Panc1 (cell line): ENCODE measurements around the gene NSRP1. TPM values are rescaled to one million over a fixed set of nuclear protein-coding genes. Genes with fewer than 3 reads are reported as not detected.

ENCODE experiments used
- ATAC-seq: fragments of 200-7000 bp; cut with Tn5 transposase; 2 replicates; pipeline ENCODE4 v1.9.1; 2020; ENCODE audit warnings: mild to moderate bottlenecking, moderate library complexity
- BruUV-seq: library from RNA; stranded (reverse); fragments of 400-500 nt; replicated peaks from 2 replicates; lab custom pipeline; 2021; lab: Mats Ljungman, UMichigan
- CTCF ChIA-PET: fragments of 300-600 bp; sonication (Branson Sonifier 250); formaldehyde crosslinking; loops from one replicate; lab custom pipeline; 2022; ENCODE audit warnings: antibody characterized with exemption; lab: Charles Lee
- POLR2A ChIA-PET: fragments of 300-600 bp; sonication (Branson Sonifier 250); formaldehyde crosslinking; loops from one replicate; lab custom pipeline; 2022; ENCODE audit warnings: antibody characterized with exemption; lab: Charles Lee
- DNase-seq: peaks from one replicate; pipeline ENCODE4 v3.0.0-alpha.2; 2010; ENCODE audit warnings: low read depth, low spot score
- H3K27ac ChIP-seq: 2 replicates; pipeline ENCODE4 v1.5.1; 2011; ENCODE audit warnings: mild to moderate bottlenecking, low read length, inconsistent platforms
- H3K27me3 ChIP-seq: fragments of 200-500 bp; sonication (Bioruptor generic); 2 replicates; pipeline ENCODE4 v1.6.0; 2014; ENCODE audit warnings: low read length, inconsistent platforms; ENCODE audit not compliant: control insufficient read depth, insufficient read depth
- H3K36me3 ChIP-seq: fragments of 200-500 bp; sonication (Bioruptor generic); 2 replicates; pipeline ENCODE4 v1.5.1; 2014; ENCODE audit warnings: inconsistent platforms, mild to moderate bottlenecking, low read length, moderate library complexity; ENCODE audit not compliant: control insufficient read depth, insufficient read depth
- H3K4me1 ChIP-seq: 2 replicates; pipeline ENCODE4 v1.5.1; 2011; ENCODE audit warnings: inconsistent platforms, mild to moderate bottlenecking, low read length, moderate library complexity; ENCODE audit not compliant: control insufficient read depth, insufficient read depth
- H3K4me3 ChIP-seq, 2 experiments: 2 replicates each; pipeline ENCODE4 v1.5.1; 2011 to 2012; ENCODE audit warnings: low read depth in 2 of 2, low read length in 2 of 2, mild to moderate bottlenecking in 2 of 2, inconsistent platforms in 1 of 2, moderate library complexity in 1 of 2
- H3K9me3 ChIP-seq: fragments of 200-500 bp; sonication (Bioruptor generic); 2 replicates; pipeline ENCODE4 v1.5.1; 2014; ENCODE audit warnings: low read depth, mild to moderate bottlenecking, inconsistent platforms, low read length, moderate library complexity; ENCODE audit not compliant: control insufficient read depth, insufficient read depth
- CTCF ChIP-seq: fragments of 450-650 bp; IDR thresholded peaks from 2 replicates; pipeline ENCODE4 v1.5.1; 2017; ENCODE audit warnings: mild to moderate bottlenecking
- POLR2AphosphoS5 ChIP-seq: IDR thresholded peaks from 2 replicates; pipeline ENCODE4 v1.6.1; 2012; ENCODE audit warnings: mild to moderate bottlenecking, low read depth, low read length, moderate library complexity
- REST ChIP-seq, 2 experiments: IDR thresholded peaks; 2 replicates each; pipeline ENCODE4 v1.6.1; 2011 to 2012; ENCODE audit warnings: low read depth in 2 of 2, control low read depth in 1 of 2, low read length in 1 of 2, mild to moderate bottlenecking in 1 of 2, moderate library complexity in 1 of 2; ENCODE audit not compliant: insufficient read depth in 1 of 2
- SIN3A ChIP-seq: IDR thresholded peaks from 2 replicates; pipeline ENCODE4 v1.6.1; 2012; ENCODE audit warnings: low read depth, mild to moderate bottlenecking, low read length, moderate library complexity, borderline replicate concordance; ENCODE audit not compliant: insufficient read depth
- TCF7L2 ChIP-seq: IDR thresholded peaks from 2 replicates; pipeline ENCODE4 v1.6.1; 2011; ENCODE audit warnings: mild to moderate bottlenecking, low read depth, low read length, inconsistent platforms
- in situ Hi-C: cut with HindIII; loops from 2 replicates; pipeline ENCODE4 v1.10.0; 2016; ENCODE audit warnings: low sequenced_read_pairs, low pct_unique_long_range_greater_than_20kb
- intact Hi-C: fragments of 100-400 bp; cut with micrococcal nuclease; formaldehyde crosslinking; loops from one replicate; pipeline ENCODE4 v1.10.0; 2022; ENCODE audit not compliant: unreplicated experiment
- total RNA-seq: library from RNA; stranded (reverse); gene quantifications from one replicate; pipeline ENCODE4 v1.2.1, GENCODE V29; 2021; ENCODE audit not compliant: unreplicated experiment

Gene NSRP1
- total RNA-seq, 1 experiment from 2014 or later, result 30.5 TPM

- Histone ChIP-seq H3K27me3 (0 out of 2 replicates have a peak, but pooled peaks cover 2% of the 10 kb centered on the region), H3K4me3 (no peak overlapping the region), H3K4me1 (no peaks in the 10 kb centered on the region), H3K9me3 (no peaks in the 10 kb centered on the region), H3K27ac (no peak overlapping the region), H3K36me3 (no peaks in the 10 kb centered on the region)
- TF ChIP-seq TCF7L2, result no peak
- TF ChIP-seq CTCF, result no peak
- no peak for TF ChIP-seq SIN3A
- TF ChIP-seq REST (IDR thresholded peaks at IDR 0.05; ENCODE audit: insufficient read depth in 1 of 2, low read depth in 2 of 2, low read length in 1 of 2), result no peak
- TF ChIP-seq POLR2AphosphoS5, result no peak
- DNase-seq (no peak), ATAC-seq (no peak)
- intact Hi-C loops (no loop called here), in situ Hi-C loops (no loop called here)
- POLR2A ChIA-PET, result no interaction called here
- BruUV-seq, result no TSS peak
- CTCF ChIA-PET, result no interaction called here
Measured at GRCh38 chr17:30217054-30217453, 100.4 kb downstream of the NSRP1 start.

- Histone ChIP-seq H3K27ac (no peak overlapping the region), H3K9me3 (no peaks in the 10 kb centered on the region), H3K4me3 (no peak overlapping the region), H3K4me1 (no peaks in the 10 kb centered on the region), H3K27me3 (0 out of 2 replicates have a peak, but pooled peaks cover 2% of the 10 kb centered on the region), H3K36me3 (no peaks in the 10 kb centered on the region)
- ATAC-seq (no peak), DNase-seq (no peak)
- CTCF ChIA-PET, result no interaction called here
- intact Hi-C loops (no loop called here), in situ Hi-C loops (no loop called here)
- POLR2A ChIA-PET, result no interaction called here
- no TSS peak for BruUV-seq
- no peak for TF ChIP-seq REST (IDR thresholded peaks at IDR 0.05; ENCODE audit: insufficient read depth in 1 of 2, low read depth in 2 of 2, low read length in 1 of 2)
- no peak for TF ChIP-seq TCF7L2
- TF ChIP-seq SIN3A, result no peak
- no peak for TF ChIP-seq CTCF
- TF ChIP-seq POLR2AphosphoS5, result no peak
Measured at GRCh38 chr17:30217746-30218245, 101.2 kb downstream of the NSRP1 start.
